Measurements from ENCODE around the gene TLCD3A.
A peak's percentile ranks its signal among the peaks of the same experiment; 100 is the strongest.
"Not testable (repeated sequence)": the region's sequence is repeated elsewhere in the genome, so short reads cannot be mapped to it uniquely, and the experiment has no call there.

The TLCD3A gene

DNA sequence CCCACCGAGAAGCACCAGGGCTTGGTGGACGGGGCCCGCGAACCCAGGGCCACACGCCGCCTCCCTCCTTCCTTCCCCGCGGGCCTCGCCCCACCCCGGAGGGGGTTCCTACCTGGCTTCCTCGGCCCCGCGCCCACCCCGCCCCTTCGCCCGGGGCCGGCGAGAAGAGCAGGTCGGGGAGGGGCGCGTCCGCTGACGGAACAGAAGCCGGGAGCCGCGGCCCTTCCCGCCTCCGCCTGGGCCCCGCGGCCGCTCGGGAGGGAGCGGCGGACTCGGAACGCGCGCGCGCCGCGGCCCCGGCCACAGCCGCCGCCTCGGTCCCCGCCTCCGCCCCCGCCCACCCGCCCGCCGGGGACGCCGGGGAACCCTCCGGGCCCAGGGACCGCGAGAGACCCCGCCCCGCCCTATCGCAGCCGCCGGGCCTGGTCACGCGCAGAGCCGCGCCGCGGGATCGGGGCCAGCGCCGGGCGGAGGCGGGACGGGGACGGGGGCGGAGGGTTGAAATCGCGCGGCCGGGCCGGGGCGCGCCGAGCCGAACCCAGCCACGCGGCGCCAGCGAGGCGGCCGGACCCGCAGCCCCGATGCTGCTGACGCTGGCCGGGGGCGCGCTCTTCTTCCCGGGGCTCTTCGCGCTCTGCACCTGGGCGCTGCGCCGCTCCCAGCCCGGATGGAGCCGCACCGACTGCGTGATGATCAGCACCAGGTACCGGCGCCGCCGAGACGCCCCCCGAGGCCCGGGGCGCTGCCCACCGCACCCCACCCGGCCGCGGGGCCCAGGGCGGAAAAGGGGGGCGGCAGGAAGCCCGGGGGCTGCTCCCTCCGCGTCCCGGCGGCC is at the start of gene TLCD3A:
TLCD3A (plus strand) TSS at position 530 of the 835 bp plus-strand sequence; CDS start at position 582, 52 bp downstream.
- DNase-seq (ENCODE audit: low spot score): peak; percentile 15

DNA sequence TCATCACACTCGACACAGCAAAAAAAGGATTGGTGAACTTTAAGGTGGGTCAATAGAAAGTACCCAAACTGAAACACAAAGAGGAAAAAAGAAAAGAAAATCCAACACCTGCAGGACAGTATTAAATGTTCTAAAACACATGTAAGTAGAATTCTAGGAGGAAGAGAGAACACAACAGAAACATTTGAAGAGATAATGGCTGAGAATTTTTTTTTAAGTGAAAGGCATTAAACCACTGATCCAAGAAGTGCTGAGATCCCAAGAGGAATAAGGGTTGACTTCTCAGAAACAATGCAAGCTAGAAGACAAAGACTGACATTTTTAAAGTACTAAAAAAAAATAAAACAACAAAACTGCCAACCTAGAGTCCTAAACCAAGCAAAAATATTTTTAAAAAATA is 49.4 kb upstream of the TLCD3A start:
- no peak for DNase-seq (ENCODE audit: low spot score)

DNA sequence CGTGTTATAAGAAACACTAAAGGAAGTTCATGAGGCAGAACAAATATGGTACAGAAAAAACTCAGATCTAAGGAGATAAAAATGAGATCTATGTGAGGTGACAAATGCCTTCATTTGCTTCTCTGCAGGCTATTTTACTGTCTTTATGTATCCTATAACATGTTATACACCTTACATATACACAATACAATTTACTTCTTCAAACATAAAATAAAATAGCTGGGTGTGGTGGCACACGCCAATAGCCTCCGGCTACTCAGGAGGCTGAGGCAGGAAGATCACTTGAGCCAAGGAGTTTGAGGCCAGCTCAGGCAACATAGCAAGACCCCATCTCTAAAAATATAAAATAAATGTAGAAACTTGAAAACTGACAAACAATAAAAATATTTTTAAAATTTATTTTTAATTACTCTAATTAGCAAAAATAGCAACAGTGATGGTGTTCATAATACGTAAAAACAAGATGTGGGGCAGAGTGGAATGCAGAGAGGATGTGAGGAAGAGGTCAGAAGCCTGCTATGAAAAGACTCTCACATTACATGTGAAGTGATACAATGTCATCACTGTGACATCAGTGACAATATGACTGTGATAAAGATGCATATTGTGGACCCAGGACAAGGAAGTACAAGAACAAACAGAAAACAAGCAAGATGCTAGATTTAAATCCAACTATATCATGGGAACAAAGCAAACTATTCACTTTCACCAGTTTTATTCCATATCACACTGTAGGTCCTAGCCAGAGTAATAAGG is 48.7 kb upstream of the TLCD3A start:
- DNase-seq (ENCODE audit: low spot score): no peak

DNA sequence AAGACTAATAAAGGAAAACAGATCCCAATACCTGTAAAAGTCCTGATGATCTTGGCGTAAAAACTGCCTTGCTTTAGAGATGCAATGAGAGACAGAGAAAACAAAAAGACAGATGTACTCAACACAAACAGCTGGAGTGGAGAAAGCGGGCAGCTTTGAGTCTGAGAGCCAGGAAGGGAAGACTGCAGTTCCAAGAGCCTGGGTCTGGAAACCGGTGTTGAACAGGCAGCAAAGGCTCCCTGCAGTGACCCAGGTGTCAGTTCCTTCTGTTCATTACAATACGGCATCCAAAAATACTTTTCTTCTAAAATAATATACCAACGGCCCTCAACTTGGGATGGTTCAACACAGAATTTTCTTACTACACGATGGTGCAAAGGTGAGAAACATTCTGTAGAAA is 47.4 kb upstream of the TLCD3A start:
- no peak for DNase-seq (ENCODE audit: low spot score)

DNA sequence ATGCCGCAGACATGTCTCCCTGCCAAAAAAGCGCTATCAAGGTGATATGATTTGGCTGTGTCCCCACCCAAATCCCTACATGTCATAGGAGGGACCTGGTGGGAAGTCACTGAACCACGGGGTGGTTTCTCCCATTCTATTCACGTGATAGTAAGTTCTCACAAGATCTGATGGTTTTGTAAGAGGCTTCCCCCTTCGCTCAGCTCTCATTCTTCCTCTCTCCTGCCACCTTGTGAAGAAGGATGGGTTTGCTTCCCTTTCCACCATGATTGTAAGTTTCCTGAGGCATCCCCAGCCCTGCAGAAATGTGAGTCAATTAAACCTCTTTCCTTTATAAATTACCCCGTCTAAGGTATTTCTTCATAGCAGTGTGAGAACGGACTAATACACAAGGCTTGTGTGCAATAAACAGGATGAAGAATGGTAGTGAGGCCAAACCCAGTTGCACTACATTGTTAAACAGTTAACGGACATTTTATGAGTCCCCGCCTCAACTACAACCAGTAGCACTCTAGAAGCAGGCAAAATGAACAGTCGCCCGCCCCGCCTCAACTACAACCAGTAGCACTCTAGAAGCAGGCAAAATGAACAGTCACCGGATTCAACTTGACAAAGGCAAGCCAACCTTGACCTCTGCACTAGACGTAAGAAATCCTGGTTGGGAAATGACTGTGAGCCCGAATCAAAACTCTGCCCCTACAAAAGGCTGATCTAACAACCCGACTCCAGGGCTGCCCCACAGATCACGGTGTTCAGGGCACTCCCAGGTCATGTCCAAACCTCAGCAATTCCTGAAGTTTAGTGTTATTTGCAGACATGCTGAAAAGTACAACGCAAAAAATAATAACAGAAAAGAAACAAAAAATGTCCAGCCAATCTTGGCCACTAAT is 44.1 kb upstream of the TLCD3A start:
- no peak for DNase-seq (ENCODE audit: low spot score)

DNA sequence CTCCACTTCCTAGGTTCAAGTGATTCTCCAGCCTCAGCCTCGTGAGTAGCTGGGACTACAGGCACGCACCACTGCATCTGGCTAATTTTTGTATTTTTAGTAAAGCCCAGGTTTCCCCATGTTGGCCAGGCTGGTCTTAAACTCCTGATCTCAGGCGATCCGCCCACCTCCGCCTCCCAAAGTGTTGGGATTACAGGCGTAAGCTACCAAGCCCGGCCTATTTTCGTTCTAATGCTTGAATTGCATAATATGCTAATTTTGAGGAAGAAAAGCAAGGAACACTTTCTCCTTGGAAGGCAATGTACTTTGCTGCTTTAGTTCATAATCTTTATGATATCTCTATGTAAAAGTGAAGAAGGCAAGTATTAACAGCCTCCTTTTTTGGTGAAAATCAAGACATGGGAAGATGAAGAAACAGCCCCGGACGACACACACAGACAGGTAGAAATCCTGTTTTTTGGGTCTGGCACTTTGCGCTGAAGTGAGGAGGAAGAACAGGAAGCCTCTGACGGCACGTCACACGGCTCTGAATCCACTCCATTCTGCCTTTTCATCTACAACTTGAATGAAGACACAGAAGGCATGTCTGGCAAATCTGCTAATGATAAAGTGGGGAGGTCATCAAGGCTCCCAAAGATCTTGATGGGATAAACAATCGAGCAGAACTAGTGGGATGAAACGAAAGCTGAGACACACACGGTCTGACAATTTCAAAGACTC is 42.7 kb upstream of the TLCD3A start:
- DNase-seq (ENCODE audit: low spot score): no peak

DNA sequence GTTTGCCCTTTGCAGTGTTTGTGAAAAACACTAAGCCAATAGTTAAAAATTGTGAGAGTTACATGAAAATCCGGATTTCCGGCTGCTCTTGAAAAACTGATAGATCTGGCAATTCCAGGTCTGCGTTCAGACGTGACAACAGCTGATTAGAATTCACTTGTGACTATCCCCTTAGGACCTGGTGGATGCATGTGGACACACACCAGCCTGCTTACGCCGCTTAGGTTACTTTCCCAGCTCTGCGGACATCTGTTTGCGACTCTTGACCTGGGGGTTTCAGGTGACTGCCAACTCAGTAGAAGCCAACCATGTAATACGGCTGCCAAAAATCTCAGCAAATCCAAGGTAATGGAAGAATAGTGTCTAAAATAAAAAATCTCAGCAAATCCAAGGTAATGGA is 42.0 kb upstream of the TLCD3A start:
- no peak for DNase-seq (ENCODE audit: low spot score)

DNA sequence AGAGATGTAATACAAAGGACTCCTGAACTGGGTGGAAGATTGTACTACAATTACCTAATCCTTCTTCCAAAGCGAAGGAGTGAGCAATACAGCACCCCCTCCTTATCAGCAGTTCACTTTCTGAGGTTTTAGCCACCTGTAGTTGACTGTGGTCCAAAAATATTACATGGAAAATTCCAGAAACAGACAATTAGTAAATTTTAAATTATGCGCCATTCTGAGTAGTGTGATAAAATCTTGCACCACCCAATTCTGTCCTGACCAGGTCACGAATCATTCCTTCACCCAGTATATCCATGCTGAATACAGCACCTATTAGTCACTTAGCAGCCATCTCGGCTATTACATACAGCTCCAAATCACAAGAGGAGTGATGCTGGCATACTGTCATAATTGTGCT is 41.0 kb upstream of the TLCD3A start:
- no peak for DNase-seq (ENCODE audit: low spot score)

DNA sequence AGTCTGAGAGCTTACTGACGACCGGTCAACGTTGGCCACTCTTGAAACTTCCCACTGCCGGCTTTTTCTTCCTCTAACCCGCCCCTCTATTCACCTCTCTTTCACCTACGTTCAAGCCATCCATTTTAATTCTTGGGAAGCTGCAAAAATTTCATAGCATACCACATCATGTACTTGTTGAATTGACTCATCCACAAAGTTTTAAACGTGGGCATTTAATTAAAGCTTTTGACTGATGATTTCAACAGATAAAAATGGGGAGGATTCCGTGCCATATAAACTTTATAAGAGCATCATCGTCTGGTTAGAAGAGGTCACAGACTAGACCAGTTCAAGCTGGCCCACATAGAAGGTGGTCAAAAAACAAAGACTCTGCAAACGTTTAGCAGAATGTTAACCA is 40.3 kb upstream of the TLCD3A start:
- DNase-seq (ENCODE audit: low spot score): no peak

DNA sequence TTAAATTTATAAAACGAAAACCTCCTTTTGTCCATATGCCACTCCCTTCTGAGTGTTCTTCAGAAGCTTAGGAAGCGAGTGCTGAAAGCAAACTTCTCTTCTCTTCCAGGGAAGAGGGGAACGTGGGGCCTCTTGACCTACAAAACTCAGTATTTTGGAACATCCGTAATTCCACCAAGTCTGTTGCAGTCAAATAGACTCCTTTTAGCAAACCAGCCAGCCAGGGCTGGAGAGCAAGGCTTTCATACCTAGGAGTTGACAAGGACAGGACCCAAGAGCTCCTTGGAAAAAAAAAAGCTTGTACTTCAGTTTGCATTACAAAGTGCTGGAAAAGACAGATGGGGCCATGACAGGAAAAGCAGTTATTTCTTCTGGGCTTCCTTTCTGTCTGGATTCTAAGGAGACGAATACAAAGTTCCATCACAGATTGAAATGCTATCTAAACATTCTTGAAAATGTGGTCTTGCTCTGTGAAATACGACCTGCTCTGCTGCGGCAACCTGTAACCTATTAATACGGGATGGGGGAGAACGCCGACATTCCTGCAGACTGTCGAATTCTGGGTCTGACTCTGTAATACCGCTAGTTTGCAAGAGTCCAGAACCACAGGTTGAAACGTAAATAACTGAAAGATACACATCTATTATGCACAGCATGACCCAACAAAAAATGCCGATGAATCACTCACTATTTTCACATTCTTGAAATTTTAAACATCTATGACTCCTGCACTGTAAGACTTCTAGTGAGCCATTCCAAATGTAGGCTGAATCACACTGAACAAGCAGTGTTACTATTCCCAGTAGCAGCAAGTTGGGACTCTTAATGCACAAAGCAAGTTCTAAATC is 38.4 kb upstream of the TLCD3A start:
- DNase-seq (ENCODE audit: low spot score): no peak

DNA sequence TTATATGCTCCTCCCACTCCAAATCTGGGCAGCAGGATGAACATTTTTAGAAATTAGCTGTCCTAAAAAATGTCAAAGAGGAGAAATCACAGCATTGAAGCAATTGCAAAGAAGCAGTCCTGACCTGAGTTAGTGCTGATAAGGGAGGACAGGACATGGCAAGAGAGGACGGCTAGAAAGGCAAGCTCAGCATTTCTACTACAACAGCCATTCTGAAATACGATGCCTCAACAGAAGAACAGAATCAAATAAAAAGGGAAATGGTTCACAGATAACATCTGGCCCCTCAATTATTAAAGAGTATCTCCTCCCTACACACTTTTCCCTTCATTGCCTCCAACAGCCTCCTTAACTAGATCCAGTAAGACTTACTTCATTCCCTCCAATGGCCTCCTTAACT is 36.0 kb upstream of the TLCD3A start:
- no peak for DNase-seq (ENCODE audit: low spot score)

DNA sequence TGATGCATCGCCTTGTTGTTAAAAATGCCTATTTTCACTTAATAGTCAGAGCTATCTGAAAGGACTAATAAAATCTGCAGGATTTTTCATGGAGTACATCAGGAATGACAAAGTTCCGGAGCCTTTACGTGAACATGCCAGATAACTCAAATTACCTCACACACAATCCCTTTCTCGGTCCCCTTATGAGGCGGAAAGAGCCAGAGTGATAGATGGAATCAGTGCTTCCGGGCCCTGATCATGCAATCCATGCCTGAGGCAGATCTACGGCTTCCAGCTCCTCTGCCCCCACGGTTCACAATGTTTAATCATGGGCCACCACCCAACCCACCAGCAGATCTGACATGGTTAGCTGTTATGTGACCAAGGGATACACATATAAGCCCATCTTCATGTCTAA is 34.7 kb upstream of the TLCD3A start:
- DNase-seq (ENCODE audit: low spot score): no peak

DNA sequence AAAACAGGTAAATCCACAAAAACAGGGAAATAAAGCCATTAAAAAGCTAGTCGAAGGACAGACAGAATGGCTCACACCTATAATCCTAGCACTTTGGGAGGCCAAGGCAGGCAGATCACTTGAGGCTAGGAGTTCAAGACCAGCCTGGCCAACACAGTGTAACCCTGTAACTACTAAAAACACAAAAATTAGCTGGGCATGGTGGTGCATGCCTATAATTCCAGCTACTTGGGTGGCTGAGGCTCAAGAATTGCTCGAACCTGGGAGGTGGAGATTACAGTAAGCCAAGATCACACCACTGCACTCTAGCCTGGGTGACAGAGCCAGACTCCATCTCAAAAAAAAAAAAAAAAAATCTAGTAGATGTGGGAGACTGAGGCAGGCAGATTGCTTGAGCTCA is 34.3 kb upstream of the TLCD3A start:
- not testable (repeated sequence) for DNase-seq (ENCODE audit: low spot score)

DNA sequence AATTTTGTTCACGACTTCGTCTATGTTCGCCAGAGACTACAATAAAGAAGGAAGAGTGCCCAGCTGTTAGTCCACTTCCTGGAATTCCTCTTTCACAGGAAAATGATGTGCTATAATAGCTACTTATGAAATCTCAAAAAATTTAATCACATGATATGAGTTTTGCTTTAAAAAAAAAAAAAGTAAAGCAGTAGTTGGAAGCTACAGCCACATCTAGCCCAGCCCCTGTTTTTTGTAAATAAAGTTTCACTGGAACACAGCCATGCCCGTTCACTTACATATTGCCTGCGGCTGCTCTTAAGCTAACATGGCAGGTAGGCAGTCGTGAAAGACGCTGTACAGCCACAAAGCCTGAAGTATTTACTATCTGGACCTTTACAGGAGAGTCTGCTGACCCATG is 33.1 kb upstream of the TLCD3A start:
- no peak for DNase-seq (ENCODE audit: low spot score)

DNA sequence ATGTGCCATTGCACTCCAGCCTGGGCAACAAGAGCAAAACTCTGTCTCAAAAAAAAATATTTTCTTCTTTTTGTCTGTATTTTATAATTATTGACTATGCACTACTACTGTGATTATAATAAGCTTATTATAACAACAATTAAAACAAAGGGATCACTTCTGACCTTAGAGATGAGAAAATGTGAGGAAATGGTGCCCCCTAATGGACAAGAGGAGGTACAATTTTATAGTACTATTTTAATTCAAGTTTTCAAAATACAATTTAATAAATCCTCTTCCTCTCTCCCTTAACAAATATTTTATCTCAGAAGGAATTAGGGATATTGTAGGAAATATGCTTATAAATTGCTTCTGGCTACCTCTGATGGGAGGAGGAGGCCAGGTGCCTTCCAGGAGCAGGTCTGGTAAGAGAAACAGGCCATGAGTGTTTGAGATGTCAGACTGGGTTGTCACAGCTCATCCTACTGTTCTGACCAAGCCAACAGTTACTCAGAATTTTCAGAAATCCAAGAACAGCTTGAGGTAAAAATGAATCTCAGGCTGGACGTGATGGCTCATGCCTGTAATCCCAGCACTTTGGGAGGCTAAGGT is 31.8 kb upstream of the TLCD3A start:
- peak; percentile 35 for DNase-seq (ENCODE audit: low spot score)

DNA sequence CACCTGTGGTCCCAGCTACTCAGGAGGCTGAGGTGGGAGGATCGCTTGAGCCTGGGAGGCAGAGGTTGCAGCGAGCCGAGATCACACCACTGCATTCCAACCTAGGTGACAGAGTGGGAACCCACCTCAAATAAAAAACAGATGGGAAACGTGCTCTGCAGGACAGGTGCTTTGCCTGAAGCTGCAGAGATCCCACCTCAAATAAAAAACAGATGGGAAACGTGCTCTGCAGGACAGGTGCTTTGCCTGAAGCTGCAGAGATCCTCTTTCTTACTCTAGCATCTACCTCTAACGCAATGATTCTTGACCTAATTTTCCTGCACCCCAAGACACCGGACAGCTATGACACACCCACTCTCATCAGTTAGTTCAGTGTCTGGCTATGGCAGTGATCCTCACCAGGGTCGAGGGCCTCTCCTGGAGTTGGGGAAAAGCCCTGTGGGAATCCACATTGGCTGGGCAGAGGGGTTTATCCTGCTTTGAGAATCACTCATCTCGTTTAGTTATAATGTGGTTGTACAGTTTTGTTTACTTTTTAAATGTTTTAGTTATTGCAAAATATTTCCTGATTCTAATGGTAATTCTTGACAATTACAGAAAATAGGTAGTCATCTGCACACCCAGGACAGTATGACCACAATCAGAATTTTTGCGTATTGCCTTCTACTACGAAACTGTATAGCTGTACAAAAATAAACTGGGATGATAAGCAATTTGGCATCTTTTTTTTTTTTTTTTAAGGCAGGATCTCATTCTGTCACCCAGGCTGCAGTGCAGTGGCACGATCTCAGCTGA is 29.1 kb upstream of the TLCD3A start:
- DNase-seq (ENCODE audit: low spot score): no peak

DNA sequence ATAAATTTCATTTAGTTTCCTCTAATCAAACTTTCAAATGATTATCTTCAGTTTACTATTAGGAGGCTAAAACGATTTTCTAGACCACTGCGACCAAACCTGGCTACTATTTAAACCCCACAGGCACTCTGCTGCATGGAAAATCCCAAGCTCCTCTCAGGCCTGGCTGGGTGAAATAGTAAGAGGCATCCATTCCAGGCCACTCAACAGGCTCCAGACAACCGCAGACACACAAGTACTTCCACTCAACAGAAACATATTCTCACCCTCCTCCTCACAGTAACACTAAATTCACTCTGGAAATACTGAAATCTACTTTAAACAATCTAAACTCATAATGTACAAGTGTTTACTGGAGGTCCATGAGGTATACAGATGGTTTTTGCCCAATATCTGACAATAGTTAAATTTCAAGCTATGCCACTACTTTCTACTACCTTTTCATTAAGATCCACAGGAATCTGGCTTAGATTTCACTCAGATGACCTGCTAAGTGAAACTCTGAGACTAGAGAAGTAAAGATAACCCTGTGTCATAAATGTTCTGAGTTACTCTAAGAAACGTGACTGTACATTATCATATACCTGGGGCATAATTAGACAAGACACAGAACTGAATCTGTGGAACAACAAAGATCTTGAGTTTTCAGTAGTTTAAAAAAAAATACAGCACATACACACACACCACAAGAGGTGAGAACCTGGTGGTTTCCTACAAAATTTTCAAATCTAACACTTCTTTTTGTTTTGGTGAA is 28.1 kb upstream of the TLCD3A start:
- no peak for DNase-seq (ENCODE audit: low spot score)

DNA sequence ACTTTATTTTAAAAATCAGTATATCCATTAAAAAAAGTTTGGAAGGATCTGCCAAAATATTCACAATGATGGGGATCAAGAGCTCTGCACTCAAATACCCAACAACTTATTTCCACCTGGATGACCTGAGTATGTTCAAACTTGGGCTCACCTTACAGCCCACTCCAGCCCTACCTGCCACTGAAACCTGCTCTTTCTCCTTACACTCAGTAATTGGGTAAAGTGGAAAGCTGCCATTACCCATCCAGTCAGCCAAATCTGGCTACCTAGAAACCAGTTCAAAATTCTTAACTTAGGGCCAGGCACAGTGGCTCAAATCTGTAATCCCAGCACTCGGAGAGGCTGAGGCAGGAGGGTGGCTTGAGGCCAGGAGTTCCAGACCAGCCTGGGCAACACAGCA is 27.4 kb upstream of the TLCD3A start:
- no peak for DNase-seq (ENCODE audit: low spot score)

DNA sequence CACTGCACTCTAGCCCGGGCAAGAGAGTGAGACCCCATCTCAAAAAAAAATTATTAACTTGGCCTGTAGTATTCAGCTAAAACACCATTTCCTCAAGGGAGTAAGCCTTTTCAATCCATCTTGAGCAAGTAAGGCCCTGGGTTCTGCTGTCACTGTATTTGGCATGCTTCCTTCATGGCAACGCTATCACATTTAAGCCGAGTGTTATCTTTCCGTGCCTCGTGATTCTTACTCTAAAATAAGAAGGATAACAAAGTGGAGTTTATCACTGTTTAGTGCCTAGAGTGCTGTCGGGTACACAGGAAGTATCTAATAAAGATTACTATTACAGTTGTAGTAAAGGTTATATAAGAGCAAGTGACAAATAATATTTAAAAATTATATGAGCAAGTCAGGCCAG is 26.5 kb upstream of the TLCD3A start:
- DNase-seq (ENCODE audit: low spot score): no peak
